SH-SY5Y (cell line): ENCODE results near the gene NRGN.

ENCODE experiments used
- GATA2 ChIP-seq: IDR thresholded peaks from 2 replicates; pipeline ENCODE4 v1.6.1; 2011; ENCODE audit warnings: mild to moderate bottlenecking, low read depth, low read length
- GATA3 ChIP-seq: IDR thresholded peaks from 2 replicates; pipeline ENCODE4 v1.6.1; 2011; ENCODE audit warnings: low read depth, mild to moderate bottlenecking, low read length, moderate library complexity

GRCh38 chr11:124793466-124794278 is 53.9 kb downstream of the NRGN start:
- TF ChIP-seq GATA3 (no peak), GATA2 (no peak)
